HG02943 (cell line): ENCODE results near the gene NRROS.
"Not testable (repeated sequence)": the region's sequence is repeated elsewhere in the genome, so short reads cannot be mapped to it uniquely, and the experiment has no call there.

Experiments
- ATAC-seq: cut with Tn5 transposase; IDR thresholded peaks from one replicate; pipeline ENCODE4 v1.9.1; 2021; ENCODE audit warnings: mild to moderate bottlenecking, low read depth, moderate library complexity; ENCODE audit not compliant: unreplicated experiment

The NRROS gene

GRCh38 chr3:196624067-196624790 lies 15.3 kb upstream of the NRROS start:
- peak; percentile 59 for ATAC-seq

DNA sequence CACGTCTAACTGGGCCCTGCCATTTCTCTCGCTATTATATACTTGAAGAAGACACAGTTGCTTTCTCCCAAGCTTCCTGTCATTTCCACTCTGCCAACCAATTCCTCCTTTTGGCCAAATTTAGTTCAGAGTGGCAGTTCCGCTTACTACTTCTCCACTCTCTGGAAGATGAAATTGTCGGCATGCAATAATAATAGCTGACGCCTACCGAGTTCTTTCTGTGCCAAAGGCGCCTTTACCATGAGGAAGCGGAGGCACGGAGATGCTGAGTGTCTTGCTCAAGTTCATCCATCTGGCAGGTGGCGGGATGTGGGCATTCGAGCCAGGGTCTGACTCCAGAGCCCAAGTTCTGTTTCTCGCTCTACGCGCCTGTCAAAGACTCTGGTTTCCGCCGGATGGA lies 14.6 kb upstream of the NRROS start:
- ATAC-seq: no peak

DNA sequence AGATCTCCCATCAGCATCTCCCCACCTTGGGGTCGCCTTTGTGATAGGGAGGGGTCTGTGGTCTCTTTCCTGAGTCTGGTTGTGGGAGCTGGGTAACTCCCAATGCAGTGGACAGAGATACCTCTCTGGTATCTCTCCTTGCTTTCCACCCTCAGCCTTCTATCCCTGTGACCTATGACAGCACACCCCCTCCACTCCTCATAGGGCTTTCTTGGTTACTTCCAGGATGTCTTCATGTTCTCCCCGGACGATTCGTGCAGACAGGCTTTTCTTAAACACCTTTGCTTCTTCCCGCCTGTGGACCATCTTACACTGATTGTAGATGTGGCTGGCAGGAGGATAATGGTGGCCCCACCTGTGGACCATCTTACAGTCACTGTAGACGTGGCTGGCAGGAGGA lies 14.2 kb upstream of the NRROS start:
- ATAC-seq: no peak

DNA sequence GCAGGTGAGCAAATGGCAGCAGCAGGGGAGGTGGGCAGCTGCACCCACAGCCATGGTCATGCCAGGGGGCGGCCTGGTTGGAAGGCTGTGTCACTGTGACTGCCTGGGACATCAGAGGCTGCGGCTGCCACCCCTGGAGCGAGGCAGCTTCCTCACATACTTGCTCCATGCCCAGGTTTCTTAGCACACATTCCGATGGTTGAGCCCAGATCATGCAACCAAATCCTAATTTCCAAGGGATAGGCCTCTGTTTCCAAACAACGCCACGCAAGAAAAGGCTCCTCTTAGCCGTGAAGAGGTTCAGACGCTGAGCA lies 11.6 kb upstream of the NRROS start:
- no peak for ATAC-seq

- ATAC-seq: no peak
These were observed 10.3 kb upstream of the NRROS start for GRCh38 chr3:196629228-196629627.

- ATAC-seq: peak; percentile 3
These were observed 7.8 kb upstream of the NRROS start for GRCh38 chr3:196631682-196632045.

GRCh38 chr3:196632046-196632751 lies 7.3 kb upstream of the NRROS start:
- peak; percentile 67 for ATAC-seq

DNA sequence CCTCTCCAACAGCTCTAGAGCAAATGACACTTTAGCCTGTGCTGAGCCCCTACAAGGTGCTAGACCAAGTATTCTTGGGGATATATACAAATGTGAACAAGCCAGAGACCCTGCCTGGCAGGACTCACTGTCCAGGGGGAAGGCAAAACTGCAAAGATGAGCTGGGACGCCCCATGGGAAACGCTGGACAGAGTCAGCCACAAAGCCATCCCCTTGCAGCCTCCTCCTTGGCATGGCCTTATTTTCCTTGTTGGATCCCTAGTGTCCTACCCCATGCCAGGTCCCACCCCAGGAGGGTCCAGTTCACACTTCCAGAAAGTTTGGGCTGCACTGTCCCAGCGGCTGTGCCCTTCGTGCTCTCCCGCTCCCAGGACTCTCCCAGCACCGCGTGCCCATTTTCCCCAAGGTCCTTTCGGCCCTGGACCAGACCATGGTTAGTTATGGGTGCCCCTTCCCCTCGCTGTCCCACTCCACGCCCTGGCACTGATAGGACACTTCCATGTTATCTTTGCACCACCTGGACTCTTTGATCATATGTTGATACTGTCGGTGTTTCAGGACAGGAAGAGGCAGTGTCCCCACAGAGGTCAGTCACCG lies 5.8 kb upstream of the NRROS start:
- ATAC-seq: no peak

DNA sequence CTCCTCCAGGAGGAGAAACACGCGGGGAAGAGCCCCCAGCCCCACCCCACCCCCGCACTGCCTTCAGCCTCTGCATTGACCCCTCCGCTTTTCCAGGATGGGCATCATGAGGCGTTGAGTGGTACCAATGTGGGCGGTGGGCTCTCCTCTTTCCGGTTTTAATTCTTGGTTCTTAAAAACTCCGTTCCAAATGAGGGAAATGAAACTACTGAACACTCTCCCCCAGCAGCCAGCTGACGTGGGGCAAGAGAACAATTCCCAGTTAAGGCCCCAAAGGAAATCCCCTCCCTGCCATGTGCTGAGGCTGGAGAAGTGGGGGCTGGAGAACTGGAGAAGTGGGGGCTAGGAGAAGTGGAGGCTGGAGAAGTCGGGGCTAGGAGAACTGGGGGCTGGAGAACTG lies 5.3 kb upstream of the NRROS start:
- ATAC-seq: no peak

- ATAC-seq: no peak
These were observed 4.7 kb upstream of the NRROS start for GRCh38 chr3:196634829-196635228.

GRCh38 chr3:196636369-196637349 lies 2.8 kb upstream of the NRROS start:
- ATAC-seq: no peak

- ATAC-seq: not testable (repeated sequence)
These were observed 1.6 kb upstream of the NRROS start for GRCh38 chr3:196637941-196638340.

GRCh38 chr3:196638861-196639482 lies 522 bp upstream of the NRROS start:
- no peak for ATAC-seq

- ATAC-seq: no peak
These were observed 964 bp downstream of the NRROS start for GRCh38 chr3:196640297-196641018.

DNA sequence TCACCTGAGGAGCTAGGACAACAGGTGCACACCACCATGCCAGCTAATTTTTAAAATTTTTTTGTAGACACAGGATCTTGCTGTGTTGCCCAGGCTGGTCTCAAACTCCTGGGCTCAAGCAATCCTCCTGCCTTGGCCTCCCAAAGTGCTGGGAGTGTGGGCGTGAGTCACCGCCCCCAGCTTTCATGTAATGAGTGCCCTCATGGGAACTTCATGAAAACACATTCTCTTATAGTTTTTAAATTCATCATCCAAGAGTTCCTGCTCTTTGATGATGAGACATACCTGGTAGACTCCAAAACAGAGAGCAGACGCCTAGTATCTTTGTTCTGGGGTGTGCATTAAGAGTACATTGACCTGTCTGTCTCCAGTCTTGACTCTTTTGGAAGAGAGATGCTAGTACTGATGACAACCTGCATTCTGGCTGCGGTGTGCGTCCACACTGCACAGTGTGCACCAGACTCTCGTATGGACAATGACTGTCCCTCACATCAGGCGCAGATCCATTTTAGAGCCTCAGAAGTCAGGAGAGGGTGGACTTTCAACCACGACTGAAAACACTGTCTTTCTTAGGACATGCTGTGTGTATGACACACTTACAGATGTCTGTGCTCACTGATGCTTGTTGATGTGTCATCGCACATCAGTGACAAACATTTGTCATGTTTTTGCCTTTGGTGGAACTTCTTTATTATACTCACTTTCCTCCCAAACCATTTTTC lies 2.0 kb downstream of the NRROS start:
- no peak for ATAC-seq

GRCh38 chr3:196642434-196642833 lies 2.9 kb downstream of the NRROS start:
- no peak for ATAC-seq

- peak; percentile 69 for ATAC-seq
These were observed 3.8 kb downstream of the NRROS start for GRCh38 chr3:196643201-196643749.

DNA sequence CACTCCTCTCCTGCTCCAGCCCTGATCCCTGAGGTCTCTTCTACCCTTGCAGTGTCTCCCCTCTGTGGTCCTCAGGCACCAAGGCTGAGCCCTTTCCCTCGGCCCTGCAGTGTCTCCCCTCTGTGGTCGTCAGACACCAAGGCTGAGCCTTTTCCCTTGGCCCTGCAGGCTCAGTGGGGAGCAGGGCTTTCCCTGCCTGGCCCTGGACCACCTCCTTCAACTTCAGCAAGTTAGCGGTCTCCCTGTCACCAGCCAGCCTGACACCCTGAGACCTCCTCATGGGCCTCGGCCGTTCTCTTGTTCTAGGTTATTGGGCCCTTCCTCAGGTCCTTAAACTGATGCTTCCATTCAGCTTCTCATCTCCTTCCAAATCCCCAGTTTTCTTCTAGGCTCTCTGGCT lies 4.3 kb downstream of the NRROS start:
- no peak for ATAC-seq

GRCh38 chr3:196645096-196645495 lies 5.6 kb downstream of the NRROS start:
- no peak for ATAC-seq
